ENCODE measurements around the gene ITIH1.

The ITIH1 gene

GRCh38 chr3:52743152-52743551, 34.2 kb upstream of the ITIH1 start:
- TF ChIP-seq CTCF (conservative IDR thresholded peaks at IDR 0.05) = no peak
- peak overlapping the region; percentile 64 for H3K27ac ChIP-seq

GRCh38 chr3:52743721-52744120, 33.7 kb upstream of the ITIH1 start:
- no peak for TF ChIP-seq CTCF (conservative IDR thresholded peaks at IDR 0.05)
- peak overlapping the region; percentile 64 for H3K27ac ChIP-seq

- no peak overlapping the region for H3K27ac ChIP-seq
- TF ChIP-seq CTCF (conservative IDR thresholded peaks at IDR 0.05) = no peak
Measured at GRCh38 chr3:52752045-52752660, 25.2 kb upstream of the ITIH1 start.

- TF ChIP-seq CTCF (conservative IDR thresholded peaks at IDR 0.05) = no peak
- H3K27ac ChIP-seq = no peak overlapping the region
Measured at GRCh38 chr3:52754373-52754772, 23.0 kb upstream of the ITIH1 start.

GRCh38 chr3:52756141-52756540, 21.3 kb upstream of the ITIH1 start:
- TF ChIP-seq CTCF (conservative IDR thresholded peaks at IDR 0.05) = no peak
- no peak overlapping the region for H3K27ac ChIP-seq

GRCh38 chr3:52763466-52763865, 13.9 kb upstream of the ITIH1 start:
- no peak for TF ChIP-seq CTCF (conservative IDR thresholded peaks at IDR 0.05)
- H3K27ac ChIP-seq = no peak overlapping the region

GRCh38 chr3:52769786-52770455, 7.5 kb upstream of the ITIH1 start:
- peak overlapping the region; percentile 88 for H3K27ac ChIP-seq
- no peak for TF ChIP-seq CTCF (conservative IDR thresholded peaks at IDR 0.05)

Measured in VCaP (cell line).